HG02852 (cell line): Measurements from ENCODE around the gene GSDMA.
"Not testable (repeated sequence)": the region's sequence is repeated elsewhere in the genome, so short reads cannot be mapped to it uniquely, and the experiment has no call there.

ENCODE experiments used
- ATAC-seq: cut with Tn5 transposase; IDR thresholded peaks from one replicate; pipeline ENCODE4 v1.9.1; 2021; ENCODE audit warnings: mild to moderate bottlenecking, moderate library complexity; ENCODE audit not compliant: unreplicated experiment

GSDMA gene

GRCh38 chr17:39929646-39930407 is 33.0 kb upstream of the GSDMA start:
- no peak for ATAC-seq

- ATAC-seq = no peak
These were observed 28.9 kb upstream of the GSDMA start for GRCh38 chr17:39933912-39934311.

- no peak for ATAC-seq
These were observed 28.5 kb upstream of the GSDMA start for GRCh38 chr17:39934324-39934723.

GRCh38 chr17:39935909-39936308 is 26.9 kb upstream of the GSDMA start:
- ATAC-seq = no peak

GRCh38 chr17:39937447-39937846 is 25.4 kb upstream of the GSDMA start:
- ATAC-seq = no peak

- no peak for ATAC-seq
These were observed 24.5 kb upstream of the GSDMA start for GRCh38 chr17:39938140-39938869.

- no peak for ATAC-seq
These were observed 23.7 kb upstream of the GSDMA start for GRCh38 chr17:39939106-39939505.

- peak; percentile 76 for ATAC-seq
These were observed 23.0 kb upstream of the GSDMA start for GRCh38 chr17:39939588-39940419.

GRCh38 chr17:39943702-39944392 is 19.0 kb upstream of the GSDMA start:
- no peak for ATAC-seq

GRCh38 chr17:39944393-39944711 is 18.5 kb upstream of the GSDMA start:
- ATAC-seq = no peak

- ATAC-seq = no peak
These were observed 16.1 kb upstream of the GSDMA start for GRCh38 chr17:39946551-39947330.

- ATAC-seq = not testable (repeated sequence)
These were observed 14.3 kb upstream of the GSDMA start for GRCh38 chr17:39948489-39948828.

GRCh38 chr17:39949028-39949427 is 13.8 kb upstream of the GSDMA start:
- ATAC-seq = no peak

- no peak for ATAC-seq
These were observed 11.9 kb upstream of the GSDMA start for GRCh38 chr17:39950871-39951348.

- no peak for ATAC-seq
These were observed 10.7 kb upstream of the GSDMA start for GRCh38 chr17:39951924-39952679.

- ATAC-seq = peak; percentile 66
These were observed 9.9 kb upstream of the GSDMA start for GRCh38 chr17:39952680-39953470.

GRCh38 chr17:39953471-39953888 is 9.3 kb upstream of the GSDMA start:
- no peak for ATAC-seq

- no peak for ATAC-seq
These were observed 7.9 kb upstream of the GSDMA start for GRCh38 chr17:39954876-39955275.
